ENCODE results near the gene CTDSPL. TPM values are rescaled to one million over a fixed set of nuclear protein-coding genes. Genes with fewer than 3 reads are reported as not detected.

Gene CTDSPL
- total and polyA plus RNA-seq, 2 of the 8 experiments (the other 6 are each of a cell fraction or from before 2014, with no cell fraction given): 20.3 to 42.2 TPM

DNA sequence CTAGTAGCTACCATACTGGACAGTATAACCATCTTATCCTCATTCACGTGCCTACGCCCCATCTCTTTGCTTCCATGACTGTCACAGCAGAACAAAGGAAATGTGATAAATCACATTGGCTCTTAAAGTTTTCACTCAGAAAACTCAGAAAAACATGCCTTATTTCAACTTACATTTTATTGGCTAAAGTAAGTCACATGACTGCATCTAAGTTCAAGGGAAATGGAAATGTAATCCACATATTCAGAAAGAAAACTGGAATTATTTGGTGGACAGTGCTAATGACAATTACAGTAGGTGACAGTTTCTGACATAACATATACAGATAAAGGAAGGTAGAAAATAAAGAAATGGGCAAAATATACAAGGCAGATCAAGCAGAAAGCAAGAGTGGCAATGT is 91.5 kb downstream of the CTDSPL start:
- H3K27ac ChIP-seq (ENCODE audit: low read depth, low read length): no peak overlapping the region
- no peak overlapping the region for H2BK20ac ChIP-seq (ENCODE audit: low read length)
- H3K18ac ChIP-seq (ENCODE audit: extremely low read depth, low read length): no peak overlapping the region
- no peaks in the 10 kb centered on the region for H3K27me3 ChIP-seq (replicated peaks in 1 of 4; ENCODE audit: control insufficient read depth in 3 of 4, extremely low read depth in 1 of 4, insufficient read depth in 3 of 4, low read length in 3 of 4)
- no peak overlapping the region for H3K14ac ChIP-seq (ENCODE audit: insufficient read length)
- no peak overlapping the region for H2AK5ac ChIP-seq (ENCODE audit: low read depth, low read length)
- no peaks in the 10 kb centered on the region for H3K79me2 ChIP-seq (ENCODE audit: control insufficient read depth in 1 of 2, insufficient read depth in 2 of 2, low read length in 2 of 2)
- H3K56ac ChIP-seq (replicated peaks; ENCODE audit: insufficient read length, low read depth, low read length): no peak overlapping the region
- H3K4me3 ChIP-seq (ENCODE audit: extremely low read depth in 1 of 4, insufficient read depth in 2 of 4, low read depth in 3 of 4, low read length in 4 of 4): no peak overlapping the region
- H3K36me3 ChIP-seq (ENCODE audit: control insufficient read depth in 2 of 4, insufficient read depth in 4 of 4, low read length in 3 of 4): no peaks in the 10 kb centered on the region; a peak in 1 of 8 replicates
- no peaks in the 10 kb centered on the region; the same call in 1 of the 2 replicates for H3K79me1 ChIP-seq (ENCODE audit: low read depth, low read length)
- peaks cover 0 to 3% (median 3%) of the 10 kb centered on the region in 4 experiments; a peak in 3 of 7 replicates for H3K4me1 ChIP-seq (replicated peaks in 1 of 4; ENCODE audit: control insufficient read depth in 3 of 4, insufficient read depth in 4 of 4, low read length in 3 of 4)
- H2BK120ac ChIP-seq (replicated peaks; ENCODE audit: low read depth, low read length): no peak overlapping the region
- ChIA-PET CTCF (ENCODE audit: partially characterized antibody) (interaction anchor here (3.8 kb wide), 1 partner anchor 13 kb away, joined by 24 read pairs; no protein-coding TSS in a partner anchor), POLR2A (ENCODE audit: partially characterized antibody) (no interaction called here)
- no peaks in the 10 kb centered on the region for H3K9me3 ChIP-seq (ENCODE audit: insufficient read depth in 2 of 2, low read depth in 1 of 2, low read length in 1 of 2)
- H4K91ac ChIP-seq (replicated peaks; ENCODE audit: insufficient read length, low read length): no peak overlapping the region
- H3K4ac ChIP-seq (replicated peaks; ENCODE audit: insufficient read length, low read depth, low read length): no peak overlapping the region
- 94% methylated on average over 2 of the region's 2 CpGs; no CpG with 5 or more reads in 1 of the 2 experiments for WGBS, 2 experiments (ENCODE audit: extremely low coverage in 1 of 2, insufficient coverage in 1 of 2, insufficient read length in 1 of 2, insufficient replicate concordance in 2 of 2, low coverage in 1 of 2, low lambda C conversion rate in 2 of 2, missing lambda C conversion rate in 1 of 2)
- no peak overlapping the region for H3K23ac ChIP-seq (ENCODE audit: insufficient read length)
- no peak overlapping the region for H4K8ac ChIP-seq (ENCODE audit: extremely low read depth, insufficient read depth, low read length)
- H2AFZ ChIP-seq (ENCODE audit: low read length): no peak overlapping the region
- H2BK5ac ChIP-seq (ENCODE audit: low read depth, low read length): no peak overlapping the region
- DNase-seq (ENCODE audit: low read depth in 1 of 2, low spot score in 2 of 2) (no peak), FAIRE-seq (no peak)
- H3K9ac ChIP-seq (replicated peaks in 1 of 4; ENCODE audit: extremely low read depth in 1 of 4, low read depth in 3 of 4, low read length in 3 of 4): no peak overlapping the region
- H4K20me1 ChIP-seq (replicated peaks in 1 of 2; ENCODE audit: control insufficient read depth in 1 of 2, insufficient read depth in 2 of 2, low read length in 2 of 2): no peaks in the 10 kb centered on the region
- no peak overlapping the region for H2BK12ac ChIP-seq (ENCODE audit: low read depth, low read length)
- no peak overlapping the region for H2BK15ac ChIP-seq (ENCODE audit: low read length)
- H4K5ac ChIP-seq (ENCODE audit: insufficient read length, low read depth, low read length): no peak overlapping the region
- H3K23me2 ChIP-seq (ENCODE audit: low read depth, low read length): no peaks in the 10 kb centered on the region
- no peak overlapping the region for H3K4me2 ChIP-seq (ENCODE audit: insufficient read depth in 1 of 2, low read depth in 2 of 2, low read length in 2 of 2)
- TF ChIP-seq RBBP5 (IDR thresholded peaks at IDR 0.05; ENCODE audit: borderline replicate concordance, low read depth, low read length) (no peak), SP4 (IDR thresholded peaks at IDR 0.05; ENCODE audit: low read length) (no peak), POLR2AphosphoS5 (IDR thresholded peaks at IDR 0.05; ENCODE audit: low read depth, low read length) (no peak), MAFK (IDR thresholded peaks at IDR 0.05; ENCODE audit: low read depth, low read length) (no peak), POLR2A (IDR thresholded peaks at IDR 0.05; ENCODE audit: control extremely low read depth in 1 of 2, low read depth in 2 of 2, low read length in 2 of 2) (no peak), RAD21 (IDR thresholded peaks at IDR 0.05 in 1 of 2, conservative IDR thresholded peaks at IDR 0.05 in 1 of 2; ENCODE audit: low read depth in 2 of 2, low read length in 2 of 2) (no peak), POU5F1 (IDR thresholded peaks at IDR 0.05; ENCODE audit: low read depth, low read length) (no peak), NRF1 (IDR thresholded peaks at IDR 0.05; ENCODE audit: low read depth, low read length) (no peak), YY1 (IDR thresholded peaks at IDR 0.05; ENCODE audit: low read depth, low read length) (no peak), KDM5A (IDR thresholded peaks at IDR 0.05; ENCODE audit: low read length) (no peak)
- TF ChIP-seq, protein P1, sequence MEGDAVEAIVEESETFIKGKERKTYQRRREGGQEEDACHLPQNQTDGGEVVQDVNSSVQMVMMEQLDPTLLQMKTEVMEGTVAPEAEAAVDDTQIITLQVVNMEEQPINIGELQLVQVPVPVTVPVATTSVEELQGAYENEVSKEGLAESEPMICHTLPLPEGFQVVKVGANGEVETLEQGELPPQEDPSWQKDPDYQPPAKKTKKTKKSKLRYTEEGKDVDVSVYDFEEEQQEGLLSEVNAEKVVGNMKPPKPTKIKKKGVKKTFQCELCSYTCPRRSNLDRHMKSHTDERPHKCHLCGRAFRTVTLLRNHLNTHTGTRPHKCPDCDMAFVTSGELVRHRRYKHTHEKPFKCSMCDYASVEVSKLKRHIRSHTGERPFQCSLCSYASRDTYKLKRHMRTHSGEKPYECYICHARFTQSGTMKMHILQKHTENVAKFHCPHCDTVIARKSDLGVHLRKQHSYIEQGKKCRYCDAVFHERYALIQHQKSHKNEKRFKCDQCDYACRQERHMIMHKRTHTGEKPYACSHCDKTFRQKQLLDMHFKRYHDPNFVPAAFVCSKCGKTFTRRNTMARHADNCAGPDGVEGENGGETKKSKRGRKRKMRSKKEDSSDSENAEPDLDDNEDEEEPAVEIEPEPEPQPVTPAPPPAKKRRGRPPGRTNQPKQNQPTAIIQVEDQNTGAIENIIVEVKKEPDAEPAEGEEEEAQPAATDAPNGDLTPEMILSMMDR (IDR thresholded peaks at IDR 0.05; ENCODE audit: control extremely low read depth in 1 of 3, insufficient read depth in 1 of 3, low read depth in 1 of 3, low read length in 3 of 3): no peak
